CD4-positive, alpha-beta T cell treated with Interleukin-4 for 1 hour (primary cell): ENCODE data around the gene BCAT1.
"Not testable (repeated sequence)": the region's sequence is repeated elsewhere in the genome, so short reads cannot be mapped to it uniquely, and the experiment has no call there.

Experiments used
- DNase-seq, 2 donors: peaks; one replicate each; pipeline ENCODE4 v3.0.0-alpha.2; 2020 to 2022

BCAT1 gene

DNA sequence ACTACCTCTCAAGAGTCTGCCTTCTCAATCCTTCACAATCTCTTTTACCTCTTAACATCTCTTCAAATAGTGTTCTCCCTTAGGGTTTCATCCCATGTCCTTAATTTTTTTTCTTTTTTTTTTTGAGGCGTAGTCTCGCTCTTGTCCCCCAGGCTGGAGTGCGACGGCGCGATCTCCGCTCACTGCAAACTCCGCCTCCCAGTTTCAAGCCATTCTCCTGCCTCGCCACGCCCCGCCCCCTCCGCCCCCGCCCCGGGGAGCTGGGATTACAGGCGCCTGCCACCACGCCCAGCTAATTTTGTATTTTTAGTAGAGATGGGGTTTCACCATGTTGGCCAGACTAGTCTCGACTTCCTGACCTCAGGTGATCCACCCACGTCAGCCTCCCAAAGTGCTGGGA is 7.0 kb upstream of the BCAT1 start:
- DNase-seq: no peak

DNA sequence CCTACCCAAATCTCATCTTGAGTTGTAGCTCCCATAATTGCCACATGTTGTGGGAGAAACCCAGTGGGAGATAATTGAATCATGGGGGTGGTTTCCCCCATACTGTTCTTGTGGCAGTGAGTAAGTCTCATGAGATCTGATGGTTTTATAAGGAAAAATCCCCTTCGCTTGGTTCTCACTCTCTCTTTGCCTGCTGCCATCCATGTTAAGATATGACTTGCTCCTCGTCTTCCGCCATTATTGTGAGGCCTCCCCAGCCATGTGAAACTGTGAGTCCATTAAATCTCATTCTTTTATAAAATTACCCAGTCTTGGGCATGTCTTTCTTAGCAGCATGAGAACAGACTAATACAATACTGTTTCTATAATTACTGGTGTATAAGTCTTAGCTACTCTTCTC is 6.5 kb upstream of the BCAT1 start:
- DNase-seq: no peak

DNA sequence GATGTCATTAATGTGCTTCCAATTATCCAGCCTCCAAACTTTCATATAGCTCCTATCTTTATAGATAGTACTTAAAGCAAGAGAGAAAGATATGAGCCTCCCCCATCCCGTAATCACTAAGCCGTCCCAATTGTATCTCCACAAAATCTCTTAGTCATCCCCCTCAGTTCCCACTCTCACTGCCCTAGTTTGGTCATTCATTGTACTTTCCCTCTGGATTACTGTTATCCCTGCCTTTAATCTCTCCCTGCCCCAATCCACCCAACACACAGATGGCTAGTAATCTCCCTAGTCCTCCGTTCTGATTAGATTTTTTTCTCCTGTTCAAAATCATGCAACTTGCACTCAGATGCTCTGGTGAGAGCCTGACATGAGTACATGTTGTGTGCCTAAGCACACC is 5.4 kb upstream of the BCAT1 start:
- DNase-seq: no peak

DNA sequence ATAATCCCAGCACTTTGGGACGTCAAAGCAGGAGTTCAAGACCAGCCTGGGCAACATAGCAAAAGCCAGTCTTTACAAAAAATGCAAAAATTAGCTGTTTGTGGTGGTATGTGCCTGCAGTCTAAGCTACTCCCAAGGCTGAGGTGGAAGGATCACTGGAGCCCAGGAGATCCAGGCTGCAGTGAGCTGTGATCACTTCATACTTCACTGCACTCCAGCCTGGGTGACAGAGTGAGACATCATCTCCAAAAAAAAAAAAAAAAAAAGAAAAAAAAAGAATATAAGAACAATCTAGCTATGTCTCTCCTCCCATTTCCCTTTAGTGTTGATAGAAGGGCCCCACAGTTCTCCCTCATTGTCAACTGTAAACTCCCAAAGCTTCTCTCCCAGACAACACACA is 3.5 kb upstream of the BCAT1 start:
- DNase-seq: no peak

DNA sequence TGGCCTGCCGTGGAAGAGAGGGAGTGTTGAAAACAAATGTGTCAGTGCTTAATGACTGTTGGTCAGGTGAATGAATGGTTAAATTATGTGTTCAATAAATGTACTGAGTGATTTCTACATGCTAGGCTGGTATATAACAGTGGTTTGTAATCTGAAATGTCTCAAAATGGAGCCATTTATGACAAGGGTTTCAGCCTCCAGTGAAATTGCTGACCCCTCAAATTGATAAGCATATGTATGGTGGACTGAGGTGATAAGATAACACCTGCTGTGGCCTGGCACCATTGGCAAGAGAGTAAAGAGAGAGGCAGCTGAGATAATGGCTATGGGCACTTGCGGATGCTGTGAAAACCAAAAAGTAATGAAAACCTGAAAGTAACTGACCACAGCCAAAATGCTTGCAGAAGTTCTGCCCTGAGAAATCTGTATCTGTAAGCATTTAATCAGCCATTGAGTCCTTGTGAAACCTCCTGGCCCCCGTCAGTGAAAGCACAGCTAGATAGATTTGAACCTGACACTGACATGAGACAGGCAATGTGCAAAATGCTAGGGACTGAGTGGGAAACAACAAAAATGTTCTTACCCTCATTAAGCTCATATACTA is 1.4 kb upstream of the BCAT1 start:
- no peak for DNase-seq

DNA sequence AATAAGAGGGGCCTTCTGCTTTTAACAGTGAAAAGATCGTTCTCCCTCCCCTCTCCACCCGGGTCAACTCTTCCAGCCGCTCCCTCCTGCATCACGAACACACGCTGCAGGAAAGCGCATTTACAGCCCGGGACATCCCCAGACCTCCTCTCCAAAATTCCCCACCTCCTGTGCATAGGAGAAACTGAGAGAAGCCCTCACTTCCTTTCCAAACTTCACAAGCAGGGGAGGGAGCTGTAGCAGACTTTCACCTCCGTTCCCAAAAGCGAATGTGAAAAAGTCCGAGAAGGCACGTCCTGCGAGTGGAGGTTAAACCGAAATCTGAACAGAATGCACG is 513 bp downstream of the BCAT1 start:
- peak in 1 of 2 donors; percentile 18 for DNase-seq

DNA sequence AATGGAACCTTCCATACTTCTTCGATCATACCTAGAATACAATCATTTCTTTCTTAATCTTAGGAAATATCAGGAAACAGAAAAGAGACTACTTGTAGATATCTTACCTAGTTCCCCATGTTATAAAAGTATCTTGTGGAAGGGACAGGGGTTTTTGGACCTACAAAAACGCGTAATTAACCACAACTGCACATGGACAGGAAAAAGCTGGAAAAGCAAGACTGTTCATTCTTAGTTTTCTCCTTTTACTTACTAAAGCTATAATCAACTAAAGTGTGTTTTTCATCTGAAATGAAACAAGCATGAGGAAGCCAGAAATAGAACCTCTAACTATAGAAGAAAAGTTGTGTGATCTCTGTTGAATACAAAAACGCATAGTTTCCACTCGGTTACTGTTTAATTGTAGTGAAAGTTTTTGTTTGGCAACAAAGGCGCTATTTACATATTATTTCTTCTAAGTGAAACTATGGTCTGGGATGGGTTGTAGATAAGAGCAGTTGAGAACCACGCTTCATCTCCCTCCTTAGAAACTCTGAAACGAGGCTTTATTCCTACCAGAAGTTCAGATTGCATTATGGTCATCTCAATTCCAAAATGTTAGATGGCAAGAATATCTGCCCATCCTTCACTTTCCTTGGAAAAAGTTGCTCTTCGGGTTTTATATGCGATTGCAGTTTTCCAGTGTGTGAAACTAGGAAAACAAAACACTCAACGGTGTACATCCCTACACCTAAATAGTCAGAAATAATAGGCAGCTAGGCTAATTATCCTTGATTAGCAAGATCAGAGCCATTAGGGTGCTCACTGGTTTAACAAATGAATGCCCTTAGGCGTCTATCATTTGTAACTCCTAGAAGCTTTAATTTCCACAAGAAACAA is 1.1 kb downstream of the BCAT1 start:
- no peak for DNase-seq

DNA sequence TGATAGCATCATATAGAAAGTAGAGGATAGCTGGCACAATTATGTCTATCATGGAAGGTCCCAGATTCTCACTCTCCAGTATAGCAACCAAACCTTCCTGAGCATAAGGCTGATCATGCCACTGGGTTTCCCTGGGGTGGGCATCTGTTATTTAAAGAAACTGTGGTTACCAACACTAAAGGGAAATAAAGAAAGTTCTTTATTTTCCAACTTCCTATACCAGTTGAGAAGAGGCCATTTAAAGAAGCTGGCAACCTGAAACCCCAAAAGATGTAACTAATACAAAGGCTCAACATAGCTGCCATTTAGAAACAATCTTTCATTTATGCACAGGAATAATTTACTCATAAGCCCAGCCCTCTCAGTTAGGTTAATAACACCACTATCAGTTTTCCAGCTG is 3.1 kb downstream of the BCAT1 start:
- DNase-seq: no peak

DNA sequence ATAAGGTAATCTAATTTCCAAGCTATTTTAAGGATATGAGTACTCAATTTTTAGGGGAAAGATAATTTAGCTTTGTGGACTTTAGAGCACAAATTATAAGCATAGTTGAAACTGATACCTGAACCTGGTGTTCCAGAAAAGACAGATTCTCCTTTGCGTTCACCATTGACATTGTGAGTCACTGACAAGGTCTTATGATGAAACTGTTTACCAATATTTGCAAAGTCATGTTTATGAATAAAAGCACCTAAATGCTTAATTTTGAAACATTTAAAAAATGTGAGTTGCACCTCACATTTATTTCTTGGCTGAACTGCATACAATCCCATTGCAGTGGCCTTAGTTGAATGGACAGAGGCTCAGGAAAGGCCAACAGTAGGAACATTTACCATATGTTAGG is 3.9 kb downstream of the BCAT1 start:
- DNase-seq: no peak

DNA sequence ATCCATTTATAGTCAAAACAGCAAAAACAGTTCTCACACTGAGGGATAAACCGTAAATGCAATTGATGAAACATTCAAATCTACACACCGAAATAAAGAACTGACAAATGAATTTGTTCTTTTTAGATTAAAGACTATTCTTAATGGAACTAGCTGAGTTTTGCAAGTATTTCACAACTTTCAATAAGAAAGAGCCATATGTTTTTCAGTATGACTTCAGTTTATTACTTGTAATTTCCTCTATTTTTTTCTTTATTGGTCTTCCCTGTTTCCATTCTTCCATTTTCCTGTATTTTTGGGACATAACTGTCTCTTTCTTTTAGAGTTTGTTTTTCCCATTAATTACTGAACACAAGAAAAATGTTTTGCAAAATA is 4.3 kb downstream of the BCAT1 start:
- no peak for DNase-seq

DNA sequence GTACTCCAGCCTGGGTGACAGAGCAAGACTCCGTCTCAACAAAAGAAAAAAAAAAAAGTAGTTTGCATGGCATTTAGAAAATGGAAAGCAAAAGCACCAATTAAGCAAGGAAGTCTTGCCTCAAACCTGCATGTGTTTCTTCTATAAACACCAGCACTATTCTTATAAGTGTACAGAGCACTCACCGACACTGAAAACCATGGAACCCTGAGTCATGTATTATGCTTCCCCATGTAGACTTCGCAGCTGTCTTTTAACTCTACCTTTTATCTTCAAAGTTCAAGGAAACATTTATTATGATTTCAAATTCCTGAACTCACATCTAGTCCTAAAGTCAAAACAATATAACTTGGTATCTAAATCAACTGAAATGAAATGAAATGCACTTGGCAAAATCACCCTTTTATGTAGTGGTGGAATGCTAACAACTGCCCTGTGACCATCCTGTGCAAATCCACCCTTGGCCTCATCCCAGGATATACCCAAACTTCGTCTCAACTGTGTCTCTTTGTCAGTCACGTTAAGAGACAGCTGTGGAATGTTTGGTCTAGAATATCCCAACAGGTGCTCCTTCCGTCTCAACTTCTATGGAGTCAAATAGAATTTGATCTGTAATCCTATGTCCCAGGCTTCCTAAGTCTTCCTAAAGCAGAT is 4.8 kb downstream of the BCAT1 start:
- no peak for DNase-seq

DNA sequence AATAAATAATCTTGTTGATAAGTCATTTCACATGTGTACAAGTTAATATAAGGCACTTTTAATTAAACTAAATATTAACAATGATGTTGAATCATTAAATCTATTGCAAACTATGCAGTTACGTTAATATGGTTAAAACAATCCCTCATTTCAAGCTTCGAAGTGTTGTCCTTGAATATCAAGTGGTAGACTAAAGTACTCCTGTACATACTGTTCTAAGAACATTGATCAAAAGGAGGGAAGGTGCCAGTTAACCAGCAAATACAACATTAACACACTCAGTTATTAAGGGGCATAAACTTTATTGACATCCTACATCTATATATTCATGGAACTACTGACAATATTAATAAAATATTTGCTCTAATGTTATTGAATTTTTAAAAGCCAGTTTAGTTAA is 8.7 kb downstream of the BCAT1 start:
- no peak for DNase-seq

DNA sequence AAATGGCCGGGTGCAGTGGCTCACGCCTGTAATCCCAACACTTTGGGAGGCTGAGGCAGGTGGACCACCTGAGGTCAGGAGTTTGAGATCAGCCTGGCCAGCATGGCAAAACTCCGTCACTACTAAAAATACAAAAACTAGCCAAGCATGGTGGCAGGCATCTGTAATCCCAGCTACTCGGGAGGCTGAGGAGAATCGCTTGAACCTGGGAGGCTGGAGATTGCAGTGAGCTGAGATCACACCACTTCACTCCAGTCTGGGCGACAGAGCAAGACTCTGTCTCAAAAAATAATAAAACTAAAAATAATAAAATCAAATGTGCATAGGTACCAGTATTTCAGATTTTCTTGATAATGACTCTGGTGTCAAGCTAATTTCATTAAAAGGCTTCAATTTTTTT is 9.3 kb downstream of the BCAT1 start:
- DNase-seq: not testable (repeated sequence)

DNA sequence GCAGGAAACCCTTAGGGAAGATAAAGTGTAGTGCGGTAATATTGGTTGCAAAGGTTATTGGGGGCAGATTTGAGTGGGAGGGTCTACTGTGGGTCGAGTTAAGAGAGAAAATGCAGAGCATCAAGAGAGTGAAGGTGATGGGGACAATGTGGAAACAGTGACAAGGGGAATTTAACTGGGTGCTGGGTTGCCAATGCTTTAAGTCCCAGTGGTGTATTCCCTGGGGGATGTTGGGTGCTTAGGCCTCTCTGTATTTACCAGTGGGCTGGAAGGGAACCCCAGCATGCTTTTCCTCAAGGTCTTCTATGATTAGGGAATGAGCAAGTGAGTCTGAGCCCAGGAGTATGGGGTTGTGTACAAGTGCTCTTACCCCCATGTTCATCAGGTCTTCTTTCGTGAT is 10.6 kb downstream of the BCAT1 start:
- DNase-seq: no peak

DNA sequence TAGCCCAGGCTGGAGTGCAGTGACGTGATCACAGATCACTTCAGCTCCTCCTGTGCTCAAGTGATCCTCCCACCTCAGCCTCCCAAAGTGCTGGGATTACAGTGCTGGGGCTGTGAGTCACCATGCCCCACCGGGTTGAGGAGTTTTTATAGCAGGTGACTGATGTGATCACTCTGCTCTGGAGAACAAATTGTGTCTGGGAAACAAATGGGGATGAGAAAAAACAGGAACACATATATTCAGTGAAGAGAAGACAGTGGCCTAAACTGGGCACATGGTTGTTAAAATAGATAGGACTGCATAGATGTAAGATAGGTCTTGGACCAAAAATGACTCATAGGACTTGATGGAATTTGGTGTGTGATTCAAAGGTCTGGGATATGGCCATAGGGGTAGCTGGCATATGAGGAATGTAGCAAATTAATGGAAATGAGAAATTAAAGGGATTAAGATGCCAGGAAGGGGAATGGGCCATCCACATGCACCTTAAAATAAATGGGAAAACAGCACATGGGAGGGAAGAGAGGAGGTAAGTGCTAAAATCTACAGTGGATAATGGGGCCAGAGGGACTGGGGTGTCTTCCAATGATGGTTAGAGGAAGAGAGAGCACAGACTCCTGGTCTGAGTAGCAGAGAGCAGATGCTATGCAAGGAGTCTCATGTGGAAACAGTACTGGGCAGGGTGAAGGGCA is 11.2 kb downstream of the BCAT1 start:
- DNase-seq: no peak

DNA sequence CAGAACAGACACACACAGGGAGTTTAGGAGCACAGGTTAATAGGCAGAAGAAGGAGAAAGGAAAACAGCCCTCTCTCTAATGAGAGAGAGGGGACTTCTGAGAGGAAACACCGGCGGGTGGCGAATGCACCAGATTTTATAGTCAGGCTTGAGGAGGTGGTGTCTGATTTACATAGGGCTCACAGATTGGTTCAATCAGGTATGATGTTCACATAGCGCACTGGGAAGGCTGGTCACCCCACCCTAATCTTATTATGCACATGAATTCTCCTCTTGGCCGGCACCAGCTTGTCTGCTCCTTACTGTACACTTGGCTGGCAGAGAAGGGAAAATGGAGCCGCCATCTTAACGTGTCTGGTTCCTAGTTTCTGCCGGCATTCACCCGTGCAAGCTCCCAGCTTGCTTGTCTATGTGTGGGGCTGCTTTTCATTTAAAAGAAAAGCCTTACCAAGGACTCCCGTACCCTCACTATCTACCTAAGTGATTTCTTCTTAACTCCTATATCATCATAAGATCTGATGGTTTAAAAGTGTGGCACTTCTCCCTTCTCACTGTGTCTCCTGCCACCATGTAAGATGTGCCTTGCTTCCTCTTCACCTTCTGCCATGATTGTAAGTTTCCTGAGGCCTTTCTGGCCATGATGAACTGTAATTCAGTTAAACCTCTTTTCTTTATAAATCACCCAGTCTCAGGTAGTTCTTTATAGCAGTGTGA is 15.1 kb downstream of the BCAT1 start:
- no peak for DNase-seq

DNA sequence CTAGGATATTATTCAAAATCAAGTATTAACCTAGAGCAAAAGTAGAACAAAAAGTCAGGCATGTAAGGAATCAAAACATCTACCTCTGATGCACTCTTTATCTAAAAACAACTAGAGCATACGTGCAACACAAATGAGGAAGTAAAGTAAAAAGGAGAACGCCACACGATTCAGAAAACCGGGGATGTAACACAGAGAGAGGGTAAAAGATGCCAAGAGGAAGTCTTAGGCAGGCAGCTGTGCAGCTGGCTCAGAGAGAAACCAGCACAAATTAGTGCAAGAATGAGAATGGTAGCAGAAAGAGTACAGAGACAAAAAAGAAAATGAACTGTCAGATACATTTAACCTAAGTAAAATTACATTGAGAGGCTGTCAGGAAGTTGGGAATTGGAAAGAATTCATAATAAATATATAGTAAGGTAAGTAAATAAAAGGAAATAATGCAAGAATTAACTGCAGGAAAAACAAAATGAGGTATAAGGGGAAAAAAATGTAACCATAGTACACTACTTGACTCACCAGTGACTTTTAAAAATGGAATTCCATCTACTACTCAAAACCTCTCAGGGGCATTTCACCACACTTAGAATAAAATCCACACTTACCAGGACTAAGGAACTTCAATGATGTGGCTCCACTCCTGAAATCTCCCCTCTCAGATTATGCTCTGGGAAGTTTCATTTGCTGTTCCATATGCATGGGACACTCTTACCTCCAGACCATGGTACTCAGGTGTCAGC is 17.1 kb downstream of the BCAT1 start:
- peak in 1 of 2 donors; percentile 32 for DNase-seq

DNA sequence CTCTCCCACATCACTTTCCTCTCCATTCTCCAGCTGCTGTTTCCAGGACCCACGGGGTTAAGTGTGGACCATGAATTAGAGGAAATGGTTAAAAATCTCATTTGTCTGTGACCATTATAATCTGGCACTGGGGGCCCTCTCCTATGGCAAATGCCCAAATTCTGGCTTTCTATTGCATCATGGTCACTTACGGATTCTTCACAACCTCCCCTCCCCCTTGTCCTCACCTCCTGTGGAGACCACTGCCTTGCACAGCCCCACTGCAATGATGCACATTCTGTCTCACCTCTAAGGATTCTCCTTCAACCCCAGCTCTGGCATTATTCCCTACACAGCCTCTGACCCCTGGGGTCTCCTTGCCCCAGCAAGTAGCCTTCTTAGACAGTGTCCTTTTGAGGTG is 18.9 kb downstream of the BCAT1 start:
- no peak for DNase-seq

DNA sequence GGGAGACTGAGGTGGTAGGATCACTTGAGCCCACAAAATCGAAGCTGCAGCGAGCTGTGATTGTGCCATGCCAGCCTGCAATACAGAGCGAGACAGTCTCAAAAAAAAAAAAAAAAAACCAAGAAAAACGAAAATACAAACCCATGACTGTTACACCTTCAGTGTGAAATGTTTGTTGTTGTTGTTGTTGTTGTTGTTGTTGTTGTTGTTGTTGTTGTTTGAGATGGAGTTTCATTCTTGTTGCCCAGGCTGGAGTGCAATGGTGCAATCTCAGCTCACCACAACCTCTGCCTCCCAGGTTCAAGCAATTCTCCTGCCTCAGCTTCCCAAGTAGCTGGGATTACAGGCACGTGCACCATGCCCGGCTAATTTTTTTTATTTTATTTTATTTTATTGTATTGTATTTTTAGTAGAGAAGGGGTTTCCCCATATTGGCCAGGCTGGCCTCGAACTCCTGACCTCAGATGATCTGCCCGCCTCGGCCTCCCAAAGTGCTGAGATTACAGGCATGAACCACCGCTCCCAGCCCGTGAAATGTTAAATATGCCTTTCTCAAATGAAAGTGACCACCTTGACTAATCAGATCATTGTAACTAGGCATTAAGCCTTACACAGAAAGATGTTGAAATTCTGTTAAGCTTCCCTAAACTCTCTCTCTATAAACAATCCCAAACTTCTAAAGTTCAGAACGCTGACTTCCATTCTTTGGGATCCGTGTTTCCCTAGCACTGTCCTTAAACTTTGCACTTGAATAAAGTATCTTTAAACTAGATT is 20.2 kb downstream of the BCAT1 start:
- not testable (repeated sequence) for DNase-seq

DNA sequence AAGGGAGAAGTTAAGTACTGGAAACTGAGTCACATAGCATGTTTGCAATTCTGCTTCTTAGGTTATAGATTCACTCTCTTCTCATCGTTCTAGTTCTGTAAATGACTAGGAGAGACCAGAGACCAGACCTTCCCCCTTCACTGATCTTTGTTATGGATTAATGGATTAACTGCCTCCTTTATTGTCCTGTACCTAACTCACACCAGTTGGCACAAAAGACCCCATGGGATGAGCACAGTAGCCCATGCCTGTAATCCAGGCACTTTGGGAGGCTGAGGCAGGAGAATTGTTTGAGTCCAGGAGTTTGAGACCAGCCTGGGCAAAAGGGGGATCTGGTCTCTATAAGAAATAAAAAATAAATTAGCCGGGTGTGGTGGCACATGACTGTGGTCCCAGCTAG is 20.8 kb downstream of the BCAT1 start:
- DNase-seq: no peak

DNA sequence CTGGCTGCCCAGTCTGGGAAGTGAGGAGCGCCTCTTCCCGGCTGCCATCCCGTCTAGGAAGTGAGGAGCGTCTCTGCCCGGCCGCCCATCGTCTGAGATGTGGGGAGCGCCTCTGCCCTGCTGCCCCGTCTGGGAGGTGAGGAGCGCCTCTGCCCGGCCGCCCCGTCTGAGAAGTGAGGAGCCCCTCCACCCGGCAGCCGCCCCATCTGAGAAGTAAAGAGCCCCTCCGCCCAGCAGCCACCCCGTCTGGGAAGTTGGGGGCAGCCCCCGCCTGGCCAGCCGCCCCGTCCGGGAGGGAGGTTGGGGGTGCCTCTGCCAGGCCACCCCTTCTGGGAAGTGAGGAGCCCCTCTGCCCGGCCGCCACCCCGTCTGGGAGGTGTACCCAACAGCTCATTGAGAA is 22.8 kb downstream of the BCAT1 start:
- DNase-seq: not testable (repeated sequence)

DNA sequence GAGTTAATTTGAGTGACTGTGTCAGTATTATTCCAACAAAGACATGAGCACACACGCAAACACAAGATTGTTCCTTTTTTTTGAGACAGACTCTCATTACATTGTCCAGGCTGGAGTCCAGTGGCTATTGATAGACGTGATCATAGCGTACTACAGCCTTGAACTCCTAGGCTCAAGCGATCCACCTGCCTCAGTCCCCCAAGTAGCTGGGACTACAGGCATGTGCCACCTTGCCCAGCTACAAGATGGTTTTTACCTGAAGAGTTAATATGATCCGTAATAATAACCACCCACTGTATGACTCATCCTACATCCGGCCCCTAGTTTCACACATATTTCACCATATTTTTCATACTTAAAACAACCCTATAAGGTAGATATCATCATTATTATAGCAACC is 26.8 kb downstream of the BCAT1 start:
- DNase-seq: no peak
